Transverse colon (tissue), 4 donors: ENCODE results near the gene COA6. TPM values are rescaled to one million over a fixed set of nuclear protein-coding genes. Genes with fewer than 3 reads are reported as not detected.

Source experiments
- DNase-seq: peaks from one replicate; pipeline ENCODE4 v3.0.0-alpha.2; 2019
- H3K27ac ChIP-seq, 4 donors: fragments of 200-600 bp; sonication (generic); 2 replicates each; pipeline ENCODE4 v1.5.1; 2016 to 2018; ENCODE audit warnings: inconsistent platforms in 4 of 4
- H3K27me3 ChIP-seq: fragments of 200-600 bp; sonication (generic); 2 replicates; pipeline ENCODE4 v1.5.1; 2017; ENCODE audit warnings: inconsistent platforms
- H3K36me3 ChIP-seq, 4 donors: fragments of 200-600 bp; sonication (generic); 2 replicates each; pipeline ENCODE4 v1.5.1; 2017 to 2019; ENCODE audit warnings: inconsistent platforms in 4 of 4
- H3K4me1 ChIP-seq, 4 donors: fragments of 200-600 bp; sonication (generic); 2 replicates each; pipeline ENCODE4 v1.5.1; 2017 to 2020; ENCODE audit warnings: inconsistent platforms in 4 of 4
- H3K4me3 ChIP-seq, 4 donors: fragments of 200-600 bp; sonication (generic); 1 replicate in 1 of 4; 2 replicates in 3 of 4; pipeline versions ENCODE4 v1.5.1 to v1.6.1; 2017 to 2019; ENCODE audit warnings: inconsistent platforms in 4 of 4
- H3K9me3 ChIP-seq, 2 donors: fragments of 200-600 bp; sonication (generic); 2 replicates each; pipeline ENCODE4 v1.5.1; 2017 to 2019; ENCODE audit warnings: inconsistent platforms in 2 of 2
- CTCF ChIP-seq, 5 experiments: fragments of 200-600 bp in 3 of 5; fragments of 450-650 bp in 2 of 5; sonication (generic) in 3 of 5; IDR thresholded peaks; 1 replicate in 2 of 5; 2 replicates in 3 of 5; pipeline ENCODE4 v1.5.1; 2016 to 2017; ENCODE audit warnings: antibody characterized with exemption in 5 of 5, inconsistent platforms in 3 of 5, mild to moderate bottlenecking in 2 of 5, moderate library complexity in 1 of 5
- EP300 ChIP-seq: sonication (generic); formaldehyde crosslinking; IDR thresholded peaks from one replicate; pipeline ENCODE4 v1.6.1; 2017; ENCODE audit warnings: antibody characterized with exemption, low read depth
- POLR2A ChIP-seq: fragments of 450-650 bp; IDR thresholded peaks from one replicate; pipeline ENCODE4 v1.6.1; 2016; ENCODE audit warnings: antibody characterized with exemption, mild to moderate bottlenecking, moderate library complexity
- POLR2AphosphoS5 ChIP-seq, 3 donors: sonication (generic); formaldehyde crosslinking; IDR thresholded peaks; one replicate each; pipeline ENCODE4 v1.6.1; 2016; ENCODE audit warnings: antibody characterized with exemption in 3 of 3
- WGBS, 2 donors: methylation state at CpG; one replicate each; pipeline ENCODE4 v1.1.5; 2018; ENCODE audit warnings: low coverage in 1 of 2; 5-methylcytosine and 5-hydroxymethylcytosine counted together
- in situ Hi-C, 4 donors: fragments of 200-750 bp; cut with MboI; loops; one replicate each; pipeline versions ENCODE4 v1.15.0 to v1.15.1; 2017; ENCODE audit warnings: low sequenced_read_pairs in 3 of 4, low pct_ligation_motif_present in 1 of 4, low pct_unique_long_range_greater_than_20kb in 1 of 4
- intact Hi-C: fragments of 100-400 bp; cut with DNase I; formaldehyde crosslinking; loops from one replicate; pipeline ENCODE4 v1.15.1; 2023; ENCODE audit warnings: low total_unique reads
- total RNA-seq, 4 donors: library from RNA; depleted of rRNA; stranded (reverse); fragments of >200 nt; gene quantifications; one replicate each; pipeline ENCODE4 v1.1.0, GENCODE V29; 2016

Gene COA6
- total RNA-seq, 4 donors from 2014 or later = 13.7 to 21.6 (median 15.7) TPM; not detected in 1

DNA sequence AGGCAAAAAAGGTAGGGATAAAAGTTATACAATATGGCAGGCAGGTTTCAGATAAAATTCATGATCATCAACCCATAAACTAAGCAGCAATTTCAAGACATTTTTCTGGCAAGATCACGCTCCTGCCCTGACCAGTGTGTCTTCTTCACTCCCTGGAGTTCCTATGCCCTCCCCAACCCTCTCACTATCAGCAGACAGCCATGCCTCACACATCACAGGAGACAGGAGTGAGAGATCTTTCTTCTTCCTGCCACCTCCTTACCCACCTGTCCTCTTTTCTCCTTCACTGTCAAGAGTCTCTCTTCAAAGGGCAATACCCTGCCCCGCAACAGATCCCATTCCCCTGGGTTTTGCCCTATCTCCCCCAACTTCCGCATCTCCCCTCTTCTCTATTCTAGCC lies 28.4 kb downstream of the COA6 start:
- intact Hi-C loops = no loop called here

GRCh38 chr1:234402939-234403338 lies 29.7 kb downstream of the COA6 start:
- no peak for DNase-seq
- intact Hi-C loops = no loop called here
- peaks cover 0 to 13% (median 0%) of the 10 kb centered on the region in 4 donors for H3K4me1 ChIP-seq
- H3K36me3 ChIP-seq = no peaks in the 10 kb centered on the region
- H3K27ac ChIP-seq = no peak overlapping the region
- WGBS, 2 donors = 87 to 88% methylated on average over 3 of the region's 3 CpGs
- H3K4me3 ChIP-seq = no peak overlapping the region
- no peaks in the 10 kb centered on the region for H3K9me3 ChIP-seq
- no peaks in the 10 kb centered on the region for H3K27me3 ChIP-seq
- in situ Hi-C loops = no loop called here
- no peak for TF ChIP-seq EP300
- TF ChIP-seq POLR2AphosphoS5 (IDR thresholded peaks at IDR 0.05) = no peak
- no peak for TF ChIP-seq POLR2A
- TF ChIP-seq CTCF (IDR thresholded peaks at IDR 0.05) = no peak

More for the DNA sequence above, 28.4 kb downstream of the COA6 start:
- Histone ChIP-seq H3K36me3 (no peaks in the 10 kb centered on the region), H3K27ac (peak overlapping the region in 1 of 4 donors; percentile 57), H3K4me3 (no peak overlapping the region), H3K27me3 (no peaks in the 10 kb centered on the region), H3K9me3 (no peaks in the 10 kb centered on the region), H3K4me1 (peaks cover 0 to 13% (median 0%) of the 10 kb centered on the region in 4 donors)
- TF ChIP-seq POLR2AphosphoS5 (IDR thresholded peaks at IDR 0.05) = no peak
- no peak for TF ChIP-seq EP300
- no peak for TF ChIP-seq POLR2A
- no peak for TF ChIP-seq CTCF (IDR thresholded peaks at IDR 0.05)
- WGBS, 2 donors = 93 to 100% methylated on average over 3 of the region's 3 CpGs
- no peak for DNase-seq
- in situ Hi-C loops = no loop called here

DNA sequence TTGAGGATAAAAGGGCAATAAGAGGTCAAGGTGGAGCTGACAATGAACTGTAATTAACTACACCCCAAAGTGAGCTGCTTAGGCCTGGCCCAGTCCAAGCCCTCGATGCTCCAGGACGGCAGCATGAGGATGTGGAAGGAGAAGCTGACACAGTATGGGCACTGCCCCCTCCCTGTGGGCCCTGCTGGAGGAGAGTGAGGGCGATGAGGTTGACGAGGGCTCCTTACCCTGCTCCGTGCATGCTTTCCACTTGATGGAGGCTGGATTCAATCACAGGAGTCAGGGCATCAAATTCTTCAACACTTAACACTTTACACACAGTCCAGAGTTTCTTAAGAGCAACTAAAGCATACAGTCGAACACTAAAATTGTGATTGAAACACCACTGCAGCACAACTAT lies 32.4 kb downstream of the COA6 start:
- intact Hi-C loops = no loop called here
- 80 to 84% methylated on average over 2 to 6 of the region's 6 CpGs for WGBS, 2 donors
- Histone ChIP-seq H3K4me3 (no peak overlapping the region), H3K36me3 (peaks cover 0 to 7% (median 0%) of the 10 kb centered on the region in 4 donors), H3K4me1 (peaks cover 0 to 7% (median 0%) of the 10 kb centered on the region in 4 donors), H3K9me3 (no peaks in the 10 kb centered on the region), H3K27ac (no peak overlapping the region), H3K27me3 (no peaks in the 10 kb centered on the region)
- no peak for TF ChIP-seq POLR2A
- no peak for TF ChIP-seq POLR2AphosphoS5 (IDR thresholded peaks at IDR 0.05)
- no peak for TF ChIP-seq EP300
- no peak for TF ChIP-seq CTCF (IDR thresholded peaks at IDR 0.05)
- in situ Hi-C loops = no loop called here
- no peak for DNase-seq

DNA sequence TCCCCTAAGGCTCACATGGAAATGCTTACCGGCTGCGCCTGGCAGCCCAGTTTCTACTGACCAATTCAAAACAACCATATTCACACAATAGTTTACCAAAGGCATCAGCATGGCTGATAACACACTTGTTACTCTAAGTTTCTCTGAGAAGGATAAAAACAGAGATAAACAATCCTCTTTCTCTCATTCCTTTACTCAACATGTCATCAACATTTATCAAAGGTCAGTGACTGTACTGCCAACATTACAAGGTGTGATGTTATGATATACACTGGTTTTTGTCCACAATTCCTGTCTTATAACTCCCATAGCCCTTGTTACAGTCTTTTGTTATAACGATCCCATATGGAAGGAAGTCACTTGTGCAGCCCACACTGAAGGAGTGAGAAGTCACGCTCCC lies 33.6 kb downstream of the COA6 start:
- in situ Hi-C loops (no loop called here), intact Hi-C loops (no loop called here)
- TF ChIP-seq POLR2A = no peak
- Histone ChIP-seq H3K36me3 (peaks cover 0 to 7% (median 0%) of the 10 kb centered on the region in 4 donors), H3K4me3 (no peak overlapping the region), H3K9me3 (no peaks in the 10 kb centered on the region), H3K4me1 (no peaks in the 10 kb centered on the region), H3K27ac (no peak overlapping the region), H3K27me3 (no peaks in the 10 kb centered on the region)
- no peak for DNase-seq
- WGBS, 2 donors = 90 to 98% methylated on average over 4 of the region's 4 CpGs

- Histone ChIP-seq H3K27ac (no peak overlapping the region), H3K27me3 (no peaks in the 10 kb centered on the region), H3K4me1 (no peaks in the 10 kb centered on the region), H3K9me3 (no peaks in the 10 kb centered on the region), H3K4me3 (no peak overlapping the region), H3K36me3 (peaks cover 0 to 16% (median 0%) of the 10 kb centered on the region in 4 donors)
- WGBS, 2 donors = 91 to 97% methylated on average over 8 to 9 of the region's 9 CpGs
- TF ChIP-seq EP300 (no peak), POLR2AphosphoS5 (IDR thresholded peaks at IDR 0.05) (no peak), CTCF (IDR thresholded peaks at IDR 0.05) (no peak), POLR2A (no peak)
- no peak for DNase-seq
- intact Hi-C loops = no loop called here
- in situ Hi-C loops = no loop called here
Observed at GRCh38 chr1:234408757-234409156, 35.5 kb downstream of the COA6 start.
